Peyer's patch (tissue), 4 donors: Measurements from ENCODE around the gene OPTC.

Experiments used
- CTCF ChIP-seq, 6 experiments: fragments of 450-650 bp in 4 of 6; fragments of 200-600 bp in 2 of 6; sonication (generic) in 1 of 6; IDR thresholded peaks; one replicate each; pipeline ENCODE4 v1.5.1; 2017 to 2019; ENCODE audit warnings: antibody characterized with exemption in 6 of 6, mild to moderate bottlenecking in 3 of 6, moderate library complexity in 1 of 6
- POLR2A ChIP-seq, 2 donors: fragments of 450-650 bp; IDR thresholded peaks; one replicate each; pipeline ENCODE4 v1.5.1; 2017; ENCODE audit warnings: antibody characterized with exemption in 2 of 2, mild to moderate bottlenecking in 2 of 2, moderate library complexity in 2 of 2

GRCh38 chr1:203444171-203444576 lies 49.8 kb upstream of the OPTC start:
- TF ChIP-seq CTCF (IDR thresholded peaks at IDR 0.05) (peak in 4 of 6 experiments; percentile 17 to 72 (median 63)), POLR2A (IDR thresholded peaks at IDR 0.05) (no peak)
